Measurements from ENCODE around the gene NELFA.
"Not testable (repeated sequence)": the region's sequence is repeated elsewhere in the genome, so short reads cannot be mapped to it uniquely, and the experiment has no call there.

The NELFA gene

DNA sequence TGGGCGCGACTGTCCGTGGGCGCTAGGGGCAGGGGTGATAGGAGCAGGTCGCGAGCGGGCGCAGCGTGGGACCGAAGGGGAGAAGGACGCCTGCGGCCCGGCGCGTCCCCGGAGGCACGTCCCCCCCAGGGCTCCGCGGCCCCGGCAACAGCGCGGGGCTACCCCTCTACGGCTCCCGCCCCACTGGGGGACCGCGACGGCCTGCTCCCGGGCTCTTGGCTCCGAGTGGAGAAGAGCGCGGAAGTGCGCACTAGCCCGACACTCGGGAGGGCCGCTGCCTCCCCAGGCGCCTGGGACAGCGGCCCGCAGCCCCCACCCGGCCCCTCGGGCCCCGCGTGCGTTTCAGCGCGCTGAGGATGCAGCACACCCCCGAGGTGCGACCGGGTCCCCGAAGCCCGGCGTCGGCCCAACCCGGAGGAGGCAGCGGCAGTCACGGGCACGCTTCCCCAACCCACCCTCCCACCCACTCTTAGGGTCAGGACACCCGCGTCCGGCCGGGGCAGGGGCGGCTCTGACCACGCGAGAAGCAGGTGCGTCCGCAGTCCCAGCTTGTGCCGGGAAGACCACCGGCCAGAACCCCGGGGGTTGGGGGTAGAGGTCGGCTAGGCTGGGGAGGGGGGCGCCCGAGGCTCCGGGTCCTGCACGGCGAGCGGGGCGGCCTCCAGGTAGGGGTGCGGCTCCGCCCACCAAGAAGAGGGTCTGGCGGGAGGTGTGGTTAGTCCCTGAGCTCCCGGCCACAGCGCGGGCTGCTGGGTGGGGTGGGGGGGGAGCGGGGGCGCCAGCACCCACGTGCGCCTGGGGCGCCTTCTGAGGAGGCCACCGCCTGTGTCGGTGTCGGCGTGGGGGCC lies 31.8 kb upstream of the NELFA start:
- no peak for DNase-seq (ENCODE audit: low spot score)

DNA sequence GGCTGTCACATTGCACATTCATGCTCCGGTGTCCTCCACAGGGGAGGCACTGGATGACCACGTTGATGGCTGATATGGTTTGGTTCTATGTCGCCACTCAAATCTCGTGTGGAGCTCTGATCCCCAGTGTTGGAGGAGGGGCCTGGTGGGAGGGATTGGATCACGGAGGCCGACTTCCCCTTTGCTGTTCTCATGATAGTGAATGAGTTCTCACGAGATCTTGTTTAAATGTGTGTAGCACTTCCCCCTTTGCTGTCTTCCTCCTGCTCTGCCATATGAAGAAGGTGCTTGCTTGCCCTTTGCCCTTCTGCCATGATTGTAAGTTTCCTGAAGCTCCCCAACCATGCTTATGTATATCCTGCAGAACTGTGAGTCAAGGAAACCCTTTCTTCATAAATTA lies 28.1 kb upstream of the NELFA start:
- no peak for DNase-seq (ENCODE audit: low spot score)

DNA sequence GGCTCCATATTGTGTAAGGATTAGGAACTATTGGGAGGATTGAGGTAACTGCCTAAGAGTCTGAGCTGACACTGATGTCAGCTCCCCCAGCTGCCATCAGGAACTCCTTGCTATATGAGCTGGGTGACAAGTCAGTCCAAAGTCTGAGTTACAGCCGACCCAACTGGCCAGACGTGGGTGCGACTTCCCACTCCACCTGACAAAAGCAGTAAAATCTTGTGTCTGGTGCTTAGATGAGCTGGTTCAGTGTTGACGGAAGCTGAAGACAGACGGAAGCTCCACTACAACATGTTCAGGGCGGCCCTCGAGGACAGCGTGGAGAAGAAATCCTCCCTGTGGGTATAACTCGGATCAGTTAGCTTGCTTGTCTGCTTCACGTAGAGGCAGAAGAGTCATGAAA lies 27.6 kb upstream of the NELFA start:
- DNase-seq (ENCODE audit: low spot score), result no peak

DNA sequence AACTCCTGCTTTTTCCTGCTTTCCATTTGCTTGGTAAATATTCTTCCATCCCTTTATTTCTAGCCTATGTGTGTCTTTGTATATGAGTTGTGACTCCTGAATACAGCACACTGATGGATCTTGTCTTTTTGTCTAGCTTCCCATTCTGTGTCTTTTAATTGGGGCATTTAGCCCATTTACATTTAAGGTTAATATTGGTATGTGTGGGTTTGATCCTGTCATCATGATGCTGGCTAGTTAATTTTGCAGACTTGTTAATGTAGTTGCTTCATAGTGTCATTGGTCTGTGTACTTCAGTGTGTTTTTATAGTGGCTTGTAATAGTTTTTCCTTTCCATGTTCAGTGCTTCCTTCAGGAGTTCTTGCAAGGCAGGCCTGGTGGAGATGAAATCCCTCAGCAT lies 22.4 kb upstream of the NELFA start:
- not testable (repeated sequence) for DNase-seq (ENCODE audit: low spot score)

DNA sequence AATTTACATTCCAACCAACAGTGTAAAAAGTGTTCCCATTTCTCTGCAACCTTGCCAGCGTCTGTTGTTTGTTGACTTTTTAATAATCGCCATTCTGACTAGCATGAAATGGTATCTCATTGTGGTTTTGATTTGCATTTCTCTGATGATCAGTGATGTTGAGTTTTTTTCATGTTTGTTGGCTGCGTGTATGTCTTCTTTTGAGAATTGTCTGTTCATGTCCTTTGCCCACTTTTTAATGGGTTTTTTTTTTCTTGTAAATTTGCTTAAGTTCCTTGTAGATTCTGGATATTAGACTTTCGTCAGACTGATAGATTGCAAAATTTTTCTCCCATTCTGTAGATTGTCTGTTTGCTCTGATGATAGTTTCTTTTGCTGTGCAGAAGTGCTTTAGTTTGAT lies 18.3 kb upstream of the NELFA start:
- DNase-seq (ENCODE audit: low spot score), result not testable (repeated sequence)

DNA sequence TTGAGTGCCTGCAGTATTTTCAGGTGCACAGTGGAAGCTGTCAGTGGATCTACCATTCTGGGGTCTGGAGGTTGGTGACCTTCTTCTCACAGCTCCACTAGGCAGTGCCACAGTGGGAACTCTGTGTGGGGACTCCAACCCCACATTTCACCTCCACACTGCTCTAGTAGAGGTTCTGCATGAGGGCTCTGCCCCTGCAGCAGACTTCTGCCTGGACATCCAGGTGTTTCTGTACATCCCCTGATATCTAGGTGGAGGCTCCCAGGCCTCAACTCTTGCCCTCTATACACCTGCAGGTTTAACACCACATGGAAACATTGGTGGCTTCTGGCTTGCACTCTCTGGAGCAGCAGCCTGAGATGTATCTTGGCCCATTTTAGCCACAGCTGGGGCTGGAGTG lies 17.0 kb upstream of the NELFA start:
- DNase-seq (ENCODE audit: low spot score), result no peak

DNA sequence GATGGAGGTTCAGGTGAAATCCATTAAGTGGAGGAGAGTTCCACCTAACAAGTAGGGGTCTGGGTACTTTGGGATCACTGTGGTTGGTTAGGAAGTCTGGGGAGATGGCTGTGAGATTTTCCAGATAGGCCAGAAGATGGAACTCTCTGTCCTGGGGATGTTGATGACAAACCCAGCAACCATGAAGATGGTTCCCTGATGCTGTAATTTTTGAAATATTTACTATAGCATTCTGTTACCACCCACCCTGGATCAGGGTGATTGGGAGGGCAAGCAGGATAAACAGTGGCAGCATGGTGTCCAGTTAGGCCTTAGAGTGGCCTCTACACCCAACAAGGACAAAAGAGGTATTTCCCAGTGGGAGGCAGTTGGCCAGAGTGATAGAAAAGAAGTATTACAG lies 15.9 kb upstream of the NELFA start:
- DNase-seq (ENCODE audit: low spot score), result no peak

DNA sequence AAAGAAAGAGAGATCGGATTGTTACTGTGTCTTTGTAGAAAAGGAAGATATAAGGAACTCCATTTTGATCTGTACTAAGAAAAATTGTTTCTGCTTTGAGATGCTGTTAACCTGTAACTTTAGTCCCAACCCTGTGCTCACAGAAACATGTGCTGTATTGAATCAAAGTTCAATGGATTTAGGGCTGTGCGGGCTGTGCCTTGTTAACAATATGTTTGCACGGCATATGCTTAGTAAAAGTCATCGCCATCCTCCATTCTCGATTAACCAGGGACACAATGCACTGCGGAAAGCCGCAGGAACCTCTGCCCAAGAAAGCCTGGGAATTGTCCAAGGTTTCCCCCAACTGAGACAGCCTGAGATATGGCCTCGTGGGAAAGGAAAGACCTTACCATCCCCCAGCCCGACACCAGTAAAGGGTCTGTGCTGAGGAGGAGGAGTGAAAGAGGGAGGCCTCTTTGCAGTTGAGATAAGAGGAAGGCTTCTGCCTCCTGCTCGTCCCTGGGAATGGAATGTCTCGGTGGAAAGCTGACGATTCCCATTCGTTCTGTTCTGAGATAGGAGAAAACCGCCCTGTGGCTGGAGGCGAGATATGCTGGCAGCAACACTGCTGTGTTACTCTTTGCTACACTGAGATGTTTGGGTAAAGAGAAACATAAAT lies 12.7 kb upstream of the NELFA start:
- DNase-seq (ENCODE audit: low spot score), result not testable (repeated sequence)

DNA sequence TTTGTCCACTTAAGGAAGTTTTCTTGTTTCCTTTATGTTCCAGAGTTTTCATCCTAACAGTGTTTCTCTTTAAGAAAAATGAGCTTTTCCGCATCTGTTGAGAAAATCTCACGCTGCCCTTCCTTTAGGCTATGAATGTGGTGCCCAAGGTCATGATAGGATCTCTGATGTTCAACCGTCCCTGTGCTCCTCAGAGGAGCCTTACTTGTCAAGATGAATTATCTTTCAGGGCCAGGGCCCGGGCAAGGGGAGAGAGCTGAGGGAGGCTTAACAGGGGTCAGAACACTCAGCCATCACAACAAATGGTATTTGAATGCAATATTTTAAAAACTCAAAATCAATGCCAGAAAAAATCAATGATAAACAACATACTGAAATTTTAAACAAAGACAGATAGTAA lies 6.2 kb upstream of the NELFA start:
- no peak for DNase-seq (ENCODE audit: low spot score)

DNA sequence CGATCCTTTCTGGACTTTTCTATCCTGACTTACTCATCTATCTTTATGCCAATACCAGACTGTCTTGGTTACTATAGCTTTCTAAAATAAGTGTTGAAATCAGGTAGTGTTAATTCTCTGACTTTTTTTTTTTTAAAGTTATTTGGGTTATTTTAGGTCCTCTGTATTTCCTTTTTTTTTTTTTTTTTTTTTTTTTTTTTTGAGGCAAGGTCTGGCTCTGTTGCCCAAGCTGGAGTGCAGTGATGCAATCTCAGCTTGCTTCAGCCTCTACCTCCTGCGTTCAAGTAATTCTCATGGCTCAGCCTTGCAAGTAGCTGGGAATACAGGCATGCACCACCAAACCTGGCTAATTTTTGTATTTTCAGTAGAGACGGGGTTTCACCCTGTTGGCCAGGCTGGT lies 2.8 kb upstream of the NELFA start:
- DNase-seq (ENCODE audit: low spot score), result no peak

DNA sequence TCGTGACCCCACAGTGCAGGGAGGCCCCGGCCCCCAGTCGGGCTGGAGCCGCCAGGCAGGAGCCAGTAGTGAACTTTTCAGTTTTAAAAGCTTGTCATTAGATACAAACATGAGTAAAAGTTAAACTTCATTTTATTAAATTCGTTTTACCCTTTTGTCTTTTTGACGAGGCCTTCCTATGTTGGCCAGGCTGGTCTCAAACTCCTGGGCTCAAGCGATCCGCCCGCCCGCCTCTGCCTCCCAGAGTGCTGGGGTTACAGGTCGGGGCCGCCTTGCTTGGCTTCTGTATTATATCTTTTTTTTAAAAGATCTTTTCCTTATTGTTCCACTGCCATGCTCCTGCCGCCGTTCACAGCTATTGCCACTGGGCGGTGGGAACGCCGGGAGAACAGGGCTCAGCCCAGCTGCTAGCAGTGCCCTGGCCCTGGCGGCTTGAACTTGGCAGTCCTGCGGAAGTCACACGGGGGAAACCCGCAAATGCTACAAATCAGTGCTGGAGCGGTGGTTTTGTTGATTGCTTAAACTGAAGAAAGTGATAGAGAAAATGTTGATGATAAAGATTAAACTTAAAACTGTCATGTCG lies 968 bp upstream of the NELFA start:
- peak; percentile 71 for DNase-seq (ENCODE audit: low spot score)

DNA sequence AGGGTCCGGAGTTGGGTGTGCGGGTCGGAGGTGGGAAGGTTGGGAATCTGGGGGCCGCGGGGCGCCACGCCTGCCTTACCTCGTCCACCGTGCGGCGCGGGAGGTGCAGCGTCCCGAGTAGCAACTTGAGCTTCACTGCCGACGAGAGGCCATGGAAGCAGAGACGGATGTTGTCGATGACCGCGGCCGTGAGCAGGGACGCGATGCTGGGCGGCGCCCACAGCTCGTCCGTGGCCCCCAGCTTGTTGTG lies 178 bp downstream of the NELFA start:
- DNase-seq (ENCODE audit: low spot score), result no peak

DNA sequence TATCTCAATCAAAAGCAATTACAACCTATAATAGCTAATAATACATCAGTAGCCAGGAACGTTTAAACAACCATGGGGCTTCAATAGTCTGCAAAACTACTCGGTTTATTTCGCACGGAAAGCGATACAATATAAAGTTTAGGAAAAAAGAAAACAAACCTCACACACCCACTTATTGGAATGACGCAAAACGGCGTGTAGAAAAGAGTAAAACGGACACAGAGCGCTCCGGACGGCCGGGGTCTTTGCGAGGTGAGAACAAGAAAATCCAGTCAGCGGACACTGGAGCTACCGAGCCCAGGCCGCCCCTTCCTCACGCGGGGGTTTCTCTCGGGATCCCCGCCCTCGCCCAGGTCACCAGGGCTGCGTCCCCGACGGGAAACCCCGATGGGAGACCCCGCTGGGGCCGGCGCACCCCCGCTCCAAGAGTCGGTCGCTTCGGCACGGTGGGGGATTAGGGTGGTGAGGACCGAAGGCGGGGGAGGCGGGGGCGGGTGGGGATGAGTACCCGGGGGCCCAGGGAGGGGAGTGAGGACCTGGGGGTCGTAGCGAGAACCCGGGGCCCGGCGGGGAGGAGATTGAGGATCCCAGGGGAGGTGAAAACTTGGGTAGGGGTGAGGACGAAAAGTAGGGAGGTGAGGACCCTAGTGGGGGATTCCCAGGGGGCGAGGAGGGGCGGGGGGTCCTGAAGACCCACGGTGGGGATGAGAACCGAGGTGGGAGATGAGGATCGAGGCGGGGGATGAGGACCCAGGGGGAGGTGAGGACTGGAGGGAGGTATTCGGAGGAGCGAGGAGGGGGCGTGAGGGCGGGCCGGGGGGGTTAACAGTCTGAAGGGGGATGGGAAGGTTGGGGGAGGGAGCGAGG lies 737 bp downstream of the NELFA start:
- no peak for DNase-seq (ENCODE audit: low spot score)

DNA sequence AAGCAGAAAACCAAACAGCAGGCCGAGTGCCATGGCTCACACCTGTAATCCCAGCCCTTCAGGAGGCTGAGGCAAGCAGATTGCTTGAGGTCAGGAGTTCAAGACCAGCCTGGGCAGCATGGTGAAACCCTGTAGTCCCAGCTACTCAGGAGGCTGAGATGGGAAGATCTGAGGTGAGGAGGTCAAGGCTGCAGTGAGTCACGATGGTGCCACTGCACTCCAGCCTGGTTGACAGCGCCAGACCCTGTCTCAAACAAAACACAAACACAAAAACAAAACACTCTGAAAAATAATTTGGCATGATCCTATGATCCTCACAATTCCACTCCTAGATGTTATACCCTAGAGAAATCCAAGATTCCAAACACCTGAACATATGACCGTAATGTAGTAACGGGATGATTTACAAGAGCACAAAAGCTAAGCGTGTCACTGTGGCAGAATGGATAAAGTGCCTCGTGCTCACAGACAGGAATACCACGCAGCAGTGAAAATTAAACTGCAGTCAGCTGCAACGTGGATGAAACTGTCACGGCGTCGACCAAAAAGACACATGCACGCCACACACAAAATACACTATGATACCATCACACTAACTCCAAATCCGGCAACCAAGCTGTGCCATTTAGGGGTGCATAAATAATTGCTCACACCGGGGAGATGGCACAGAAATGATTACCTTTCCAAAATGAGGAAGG lies 1.7 kb downstream of the NELFA start:
- no peak for DNase-seq (ENCODE audit: low spot score)

DNA sequence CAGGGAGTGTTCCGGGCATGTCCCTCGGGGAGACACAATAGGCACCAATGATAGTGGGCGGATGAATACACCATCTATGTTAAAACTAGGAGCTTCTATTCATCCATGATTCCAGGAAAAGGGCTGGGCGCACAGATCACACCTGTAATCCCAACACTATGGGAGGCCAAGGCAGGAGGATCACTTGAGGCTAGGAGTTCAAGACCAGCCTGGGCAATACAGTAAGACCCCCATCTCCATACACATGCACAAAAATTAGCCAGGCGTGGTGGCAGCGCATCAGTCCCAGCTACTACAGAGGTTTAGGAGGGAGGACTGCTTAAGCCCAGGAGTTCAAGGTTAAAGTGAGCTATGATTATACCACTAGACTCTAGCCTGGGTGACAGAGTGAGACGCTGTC lies 2.4 kb downstream of the NELFA start:
- DNase-seq (ENCODE audit: low spot score), result no peak

DNA sequence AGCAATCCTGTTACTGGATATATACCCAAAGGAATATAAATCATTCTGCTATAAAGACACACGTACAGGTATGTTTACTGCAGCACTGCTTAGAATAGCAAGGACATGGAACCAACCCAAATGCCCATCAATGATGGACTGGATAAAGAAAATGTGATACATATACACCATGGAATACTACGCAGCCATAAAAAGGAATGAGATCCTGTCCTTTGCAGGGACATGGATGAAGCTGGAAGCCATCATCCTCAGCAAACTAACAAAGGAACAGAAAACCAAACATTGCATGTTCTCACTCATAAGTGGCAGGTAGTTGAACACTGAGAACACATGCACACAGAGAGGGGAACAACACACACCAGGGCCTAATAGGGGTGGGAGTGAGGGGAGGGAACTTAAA lies 5.4 kb downstream of the NELFA start:
- not testable (repeated sequence) for DNase-seq (ENCODE audit: low spot score)

DNA sequence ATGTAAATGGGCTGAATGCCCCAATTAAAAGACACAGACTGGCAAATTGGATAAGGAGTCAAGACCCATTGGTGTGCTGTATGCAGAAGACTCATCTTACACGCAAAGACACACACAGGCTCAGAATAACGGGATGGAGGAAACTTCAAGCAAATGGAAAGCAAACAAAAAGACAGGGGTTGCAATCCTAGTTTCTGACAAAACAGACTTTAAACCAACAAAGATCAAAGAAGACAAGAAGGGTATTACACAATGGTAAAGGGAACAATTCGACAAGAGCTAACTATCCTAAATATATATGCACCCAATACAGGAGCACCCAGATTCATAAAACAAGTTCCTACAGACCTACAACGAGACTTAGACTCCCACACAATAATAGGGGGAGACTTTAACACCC lies 9.5 kb downstream of the NELFA start:
- not testable (repeated sequence) for DNase-seq (ENCODE audit: low spot score)

DNA sequence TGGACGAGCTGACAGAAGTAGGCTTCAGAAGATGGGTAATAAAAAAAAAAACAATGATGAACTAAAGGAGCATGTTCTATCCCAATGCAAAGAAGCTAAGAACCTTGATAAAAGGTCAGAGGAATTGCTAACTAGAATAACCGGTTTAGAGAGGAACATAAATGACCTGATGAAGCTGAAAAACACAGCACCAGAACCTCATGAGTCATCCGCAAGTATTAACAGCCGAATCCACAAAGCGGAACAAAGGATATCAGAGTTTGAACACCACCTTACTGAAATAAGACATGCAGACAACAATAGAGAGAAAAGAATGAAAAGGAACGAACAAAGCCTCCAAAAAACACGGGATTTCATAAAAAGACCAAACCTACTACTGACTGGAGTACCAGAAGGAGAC lies 10.5 kb downstream of the NELFA start:
- no peak for DNase-seq (ENCODE audit: low spot score)

DNA sequence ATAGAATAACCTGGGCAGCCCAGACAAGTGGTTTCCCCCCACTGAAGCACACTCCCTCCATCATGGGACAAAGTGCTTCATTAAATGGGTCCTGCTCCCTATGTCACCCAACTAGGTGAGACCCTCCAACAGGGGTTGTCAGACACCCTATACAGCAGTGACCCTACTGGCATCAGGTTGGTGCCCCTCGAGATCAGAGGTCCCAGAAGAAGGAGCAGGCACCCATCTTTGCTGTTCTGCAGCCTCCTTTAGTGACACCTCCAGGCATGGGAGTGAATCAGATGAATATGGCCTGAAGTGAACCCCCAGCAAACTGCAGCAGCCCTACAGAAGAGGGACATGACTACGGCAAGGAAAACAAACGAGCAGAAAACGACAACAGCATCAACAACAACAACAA lies 11.1 kb downstream of the NELFA start:
- no peak for DNase-seq (ENCODE audit: low spot score)

DNA sequence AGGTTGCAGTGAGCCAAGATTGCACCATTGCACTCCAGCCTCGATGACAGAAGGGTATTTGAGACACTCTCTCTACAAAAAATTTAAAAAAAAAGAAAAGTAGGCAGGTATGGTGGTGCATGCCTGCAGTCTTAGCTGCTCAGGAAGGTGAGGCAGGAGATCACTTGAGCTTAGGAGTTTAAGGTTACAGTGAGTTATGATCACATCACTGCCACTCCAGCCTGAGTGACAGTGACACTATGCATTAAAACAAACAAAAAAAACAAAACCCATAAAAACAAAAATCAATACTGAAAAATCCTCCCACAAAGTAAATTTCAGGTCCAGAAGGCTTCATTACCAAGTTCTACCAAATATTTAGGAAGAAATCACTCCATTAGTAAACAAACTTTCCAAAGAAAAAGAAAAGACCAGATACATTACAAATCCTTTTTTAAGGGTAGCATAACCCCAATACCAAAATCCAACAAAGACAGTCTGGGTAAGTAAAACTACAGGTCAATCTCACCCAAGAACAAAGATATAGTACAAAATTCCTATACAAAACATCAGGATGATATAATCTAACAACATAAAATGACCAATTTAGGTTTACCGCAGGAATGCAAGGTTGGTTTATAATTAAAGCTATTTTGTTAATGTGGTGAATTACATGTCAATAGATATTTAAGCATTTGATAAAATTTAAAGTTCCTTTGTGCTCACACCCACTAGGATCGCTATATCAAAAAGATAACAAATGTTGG lies 11.7 kb downstream of the NELFA start:
- DNase-seq (ENCODE audit: low spot score), result no peak

DNA sequence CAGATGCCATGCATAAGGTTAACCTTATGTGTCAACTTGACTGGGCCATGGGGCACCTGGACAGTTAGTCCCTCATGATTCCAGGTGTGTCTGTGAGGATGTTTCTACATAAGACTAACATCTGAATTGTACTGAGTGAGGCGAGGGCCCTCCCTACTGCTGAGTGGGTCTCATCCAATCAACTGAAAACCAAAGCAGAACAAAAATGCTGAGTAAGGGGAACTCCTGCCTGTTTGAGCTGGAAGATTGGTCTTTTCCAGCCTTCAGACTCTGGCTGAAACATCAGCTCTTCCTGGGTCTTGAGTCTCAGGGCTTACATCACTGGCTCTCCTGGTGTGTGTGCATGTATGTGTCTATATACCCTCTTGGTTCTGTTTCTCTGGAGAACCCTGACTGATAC lies 13.8 kb downstream of the NELFA start:
- DNase-seq (ENCODE audit: low spot score), result no peak
